Astrocyte of the hippocampus (primary cell): Measurements from ENCODE around the gene AHRR.
A peak's percentile ranks its signal among the peaks of the same experiment; 100 is the strongest.

ENCODE experiments used
- DNase-seq: peaks from one replicate; pipeline ENCODE4 v3.0.0; 2011; ENCODE audit warnings: low read depth, low spot score

Gene AHRR

GRCh38 chr5:458547-459353 lies 137.2 kb downstream of the AHRR start:
- peak; percentile 86 for DNase-seq

GRCh38 chr5:459562-460272 lies 138.2 kb downstream of the AHRR start:
- no peak for DNase-seq

DNA sequence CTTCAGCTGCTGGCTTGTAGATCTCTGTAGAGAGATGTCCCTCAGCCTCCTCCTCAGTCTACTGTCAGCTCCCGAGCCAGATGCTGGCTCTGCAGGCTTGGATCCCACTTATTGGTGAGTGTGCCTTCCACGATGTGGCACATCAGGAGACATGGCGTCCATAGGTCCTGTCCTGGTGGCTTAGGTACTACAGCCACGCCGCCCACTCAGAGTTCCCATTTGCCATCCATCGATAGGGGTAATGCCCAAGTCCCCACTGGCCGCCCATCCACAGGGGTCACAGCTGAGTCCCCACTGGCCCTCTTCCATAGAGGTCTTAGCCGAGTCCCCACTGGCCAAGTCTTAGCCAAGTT lies 138.7 kb downstream of the AHRR start:
- DNase-seq: no peak

GRCh38 chr5:462051-462481 lies 140.6 kb downstream of the AHRR start:
- no peak for DNase-seq

GRCh38 chr5:463301-463700 lies 141.8 kb downstream of the AHRR start:
- DNase-seq: no peak

DNA sequence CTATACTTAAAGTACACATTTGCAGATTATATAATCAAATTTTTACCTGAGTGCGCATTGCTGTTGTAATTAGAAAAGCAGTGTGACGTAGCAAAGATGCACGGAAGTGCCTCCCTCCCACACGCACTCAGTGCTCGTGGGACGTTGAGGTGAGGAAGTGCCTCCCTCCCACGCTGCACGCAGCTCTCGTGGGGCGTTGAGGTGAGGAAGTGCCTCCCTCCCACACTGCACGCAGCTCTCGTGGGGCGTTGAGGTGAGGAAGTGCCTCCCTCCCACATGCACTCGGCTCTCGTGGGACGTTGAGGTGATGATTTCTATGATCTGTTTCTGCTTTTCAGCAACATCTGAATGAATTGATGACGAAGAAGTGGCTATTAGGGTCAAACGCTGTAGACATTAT lies 142.4 kb downstream of the AHRR start:
- DNase-seq: no peak

- no peak for DNase-seq
These were observed 142.9 kb downstream of the AHRR start for GRCh38 chr5:464446-464842.

GRCh38 chr5:464843-465590 lies 143.5 kb downstream of the AHRR start:
- DNase-seq: no peak

- no peak for DNase-seq
These were observed 144.3 kb downstream of the AHRR start for GRCh38 chr5:465591-466403.

GRCh38 chr5:466661-467310 lies 145.3 kb downstream of the AHRR start:
- DNase-seq: no peak

DNA sequence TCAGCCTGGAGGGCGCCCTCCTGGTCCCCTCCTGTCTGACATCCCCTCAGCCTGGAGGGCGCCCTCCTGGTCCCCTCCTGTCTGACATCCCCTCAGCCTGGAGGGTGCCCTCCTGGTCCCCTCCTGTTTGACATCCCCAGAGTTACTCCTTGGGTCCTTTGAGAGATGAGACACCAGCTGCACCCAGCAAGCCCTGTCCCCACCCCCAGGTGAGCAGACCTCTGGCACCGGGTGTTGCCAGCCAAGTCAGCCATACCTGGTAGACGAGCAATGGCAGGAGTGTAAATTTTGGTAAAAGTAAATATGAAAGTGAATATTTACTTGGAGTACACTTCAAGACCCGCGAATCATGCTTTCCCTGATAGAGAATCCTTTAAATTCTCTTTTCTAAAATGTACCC lies 146.9 kb downstream of the AHRR start:
- DNase-seq: no peak

DNA sequence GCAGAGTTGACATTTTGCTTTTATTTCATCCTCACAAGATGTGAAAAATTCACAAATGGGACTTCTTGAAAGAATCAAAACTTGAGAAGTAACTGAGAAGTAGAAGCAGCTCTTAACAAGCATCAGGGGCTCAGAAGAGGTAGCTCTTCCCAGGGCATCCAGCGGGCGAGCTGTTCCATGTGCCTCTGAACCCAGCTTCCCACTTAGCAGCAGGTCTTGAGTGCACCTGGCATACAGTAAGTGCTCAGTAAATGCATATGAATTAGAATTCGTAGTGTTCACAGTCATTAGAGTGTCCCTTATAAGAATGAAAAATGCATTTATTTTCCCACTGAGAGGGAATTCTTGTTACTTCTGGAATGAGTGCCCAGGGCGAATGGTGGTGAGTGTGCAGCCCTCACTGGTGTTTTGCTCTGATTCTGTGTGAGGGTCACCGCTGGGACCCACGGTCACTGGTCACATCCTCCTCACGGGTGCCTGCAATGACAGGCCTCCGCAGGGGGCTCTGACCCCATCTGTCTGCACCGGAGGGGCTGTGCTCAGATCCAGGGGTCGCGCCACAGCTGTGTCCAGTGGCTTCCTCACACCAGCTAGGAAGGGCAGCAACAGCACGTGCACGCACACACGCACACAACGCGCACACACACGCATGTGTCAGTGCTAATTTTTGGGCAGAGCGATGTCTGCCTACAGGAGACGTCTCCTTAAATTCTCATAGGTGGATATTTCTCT lies 148.4 kb downstream of the AHRR start:
- no peak for DNase-seq

DNA sequence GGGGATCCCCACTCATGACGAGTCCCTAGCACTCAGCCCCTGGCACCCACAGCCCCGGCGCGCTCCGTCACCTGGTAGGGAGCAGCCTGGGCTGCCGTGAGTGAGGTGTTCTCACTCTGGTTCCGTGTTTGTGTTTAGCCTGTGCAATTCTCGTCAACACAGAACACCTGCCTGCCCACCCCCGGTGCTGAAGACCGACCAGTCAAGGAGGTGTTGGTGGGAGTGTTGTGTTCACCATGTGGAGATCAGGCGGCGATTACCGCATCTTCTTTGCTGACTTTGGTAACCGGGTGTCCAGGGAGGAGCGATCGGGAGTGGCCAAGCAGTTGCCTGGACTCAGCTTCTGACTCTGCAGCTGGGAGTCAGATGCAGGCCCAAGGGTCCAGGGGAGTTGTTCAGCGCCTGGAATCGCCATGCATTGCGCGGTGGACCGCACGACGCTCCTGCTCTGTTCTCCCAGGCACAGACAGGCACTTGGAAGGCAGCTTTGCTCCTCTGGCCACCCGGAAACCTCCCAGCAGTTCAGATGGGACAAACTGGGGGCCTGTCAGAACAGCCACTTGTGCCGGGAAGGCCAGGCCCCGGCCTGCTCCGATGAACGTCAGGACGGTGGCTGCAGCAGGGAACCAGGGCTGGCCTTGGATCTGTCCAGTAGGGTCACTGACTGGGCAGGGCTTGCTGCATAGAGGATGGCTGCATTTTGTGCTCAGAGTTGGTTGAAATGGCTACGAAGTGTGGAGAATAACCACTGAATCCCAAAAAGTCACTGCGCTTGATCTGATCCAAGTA lies 149.6 kb downstream of the AHRR start:
- DNase-seq: no peak

DNA sequence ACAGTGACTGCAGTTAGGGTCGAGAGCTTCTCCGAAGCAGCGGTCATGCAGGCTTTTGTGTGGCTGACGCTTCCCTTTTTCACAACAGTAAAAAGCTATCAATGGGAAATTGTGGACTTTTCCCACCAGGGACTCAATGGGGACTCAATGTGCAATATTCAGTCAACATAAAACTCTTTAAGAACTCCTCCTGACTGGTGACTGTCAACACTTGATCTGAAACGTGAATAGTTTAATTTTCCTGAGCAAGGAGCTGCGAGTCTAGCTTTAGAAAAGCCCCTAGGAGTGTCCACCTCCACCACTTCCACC lies 150.2 kb downstream of the AHRR start:
- no peak for DNase-seq

GRCh38 chr5:472076-472655 lies 150.7 kb downstream of the AHRR start:
- no peak for DNase-seq

DNA sequence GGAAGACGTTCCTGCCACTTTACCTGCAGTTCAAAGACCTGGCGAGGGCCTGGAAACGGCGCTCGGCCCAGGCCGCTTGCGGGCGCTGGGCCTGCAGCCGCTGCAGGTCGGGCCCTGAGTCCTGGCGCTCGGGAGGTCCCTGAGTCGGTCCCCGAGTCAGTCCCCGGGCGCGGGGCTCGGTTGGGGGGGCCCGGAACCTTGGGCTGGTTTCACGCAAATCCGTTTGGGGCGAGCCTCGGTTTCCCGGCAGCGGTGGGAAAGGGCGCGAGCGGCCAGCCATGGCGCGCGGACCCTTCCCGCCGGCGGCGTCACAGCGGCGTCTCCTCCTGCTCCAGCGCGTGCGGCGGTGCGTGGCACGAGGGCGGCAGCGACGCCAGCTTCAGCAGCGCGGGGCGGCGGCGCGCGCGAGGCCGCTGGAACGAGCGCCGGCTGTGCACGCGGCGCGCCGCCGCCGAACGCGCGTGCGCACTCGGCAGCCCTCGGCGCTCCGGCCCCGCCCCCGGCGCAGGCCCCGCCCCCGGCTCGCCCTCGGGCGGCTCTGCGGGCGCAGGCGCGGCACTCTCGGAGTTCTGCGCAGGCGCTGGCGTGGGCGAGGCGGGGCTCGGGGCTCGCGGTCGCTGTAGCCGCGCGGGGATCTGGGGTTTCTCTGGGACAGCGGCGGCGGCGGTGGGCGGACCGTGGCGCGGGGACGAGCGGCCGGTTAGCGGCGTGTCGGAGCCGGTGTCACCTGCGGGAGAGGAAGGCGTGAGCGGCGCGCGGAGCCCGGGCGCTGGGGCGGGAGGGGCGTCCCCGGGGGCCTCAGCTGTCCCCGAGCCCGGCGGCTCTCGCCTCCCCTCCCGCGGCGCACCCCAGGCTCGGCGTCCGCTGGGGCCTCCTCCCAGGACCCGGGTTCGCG lies 151.4 kb downstream of the AHRR start:
- DNase-seq: peak; percentile 93

- DNase-seq: peak; percentile 68
These were observed 152.2 kb downstream of the AHRR start for GRCh38 chr5:473551-474192.
